OCI-LY3 (cell line): ENCODE measurements around the gene NUDT8.

ENCODE experiments used
- EZH2phosphoT487 ChIP-seq: fragments of 200-600 bp; shearing (Covaris generic); IDR thresholded peaks from 2 replicates; pipeline ENCODE4 v1.6.1; 2018; ENCODE audit warnings: antibody characterized with exemption, mixed run types, low read depth
- TF ChIP-seq, protein P1 (sequence below): fragments of 200-600, 300-600 bp; sonication (generic); IDR thresholded peaks from 2 replicates; pipeline ENCODE4 v1.5.1; 2014; ENCODE audit warnings: antibody characterized with exemption, low read length, low read depth

DNA sequence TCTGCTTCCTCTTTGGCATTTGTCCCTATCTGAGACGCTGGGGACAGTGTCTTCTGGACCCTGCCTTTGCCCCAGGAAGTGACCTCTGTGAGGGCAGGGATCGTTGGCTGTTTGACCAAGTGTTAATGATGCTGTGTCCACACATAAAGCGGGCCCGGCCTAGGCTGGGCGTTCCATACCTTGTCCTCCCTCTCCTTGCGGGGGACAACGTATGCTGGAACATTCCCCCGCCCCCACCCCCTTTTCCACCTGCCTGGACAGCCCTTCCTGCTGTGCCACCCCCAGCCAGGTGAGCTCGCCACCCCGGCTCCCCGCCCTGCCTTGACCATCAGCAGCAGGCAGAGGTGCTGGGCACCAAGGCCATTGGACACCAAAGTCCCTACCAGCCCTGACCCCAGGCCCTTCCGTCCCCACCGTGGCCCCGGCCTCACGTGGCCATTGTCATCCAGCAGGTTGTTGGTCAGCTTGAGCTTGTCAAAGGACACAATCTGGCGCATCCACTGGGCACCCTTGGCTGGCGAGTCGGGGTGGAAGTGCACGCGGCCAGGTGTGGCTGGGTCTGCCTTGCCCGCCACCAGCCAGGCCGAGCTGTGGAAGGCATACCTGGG lies 4.1 kb upstream of the NUDT8 start:
- TF ChIP-seq, protein P1, sequence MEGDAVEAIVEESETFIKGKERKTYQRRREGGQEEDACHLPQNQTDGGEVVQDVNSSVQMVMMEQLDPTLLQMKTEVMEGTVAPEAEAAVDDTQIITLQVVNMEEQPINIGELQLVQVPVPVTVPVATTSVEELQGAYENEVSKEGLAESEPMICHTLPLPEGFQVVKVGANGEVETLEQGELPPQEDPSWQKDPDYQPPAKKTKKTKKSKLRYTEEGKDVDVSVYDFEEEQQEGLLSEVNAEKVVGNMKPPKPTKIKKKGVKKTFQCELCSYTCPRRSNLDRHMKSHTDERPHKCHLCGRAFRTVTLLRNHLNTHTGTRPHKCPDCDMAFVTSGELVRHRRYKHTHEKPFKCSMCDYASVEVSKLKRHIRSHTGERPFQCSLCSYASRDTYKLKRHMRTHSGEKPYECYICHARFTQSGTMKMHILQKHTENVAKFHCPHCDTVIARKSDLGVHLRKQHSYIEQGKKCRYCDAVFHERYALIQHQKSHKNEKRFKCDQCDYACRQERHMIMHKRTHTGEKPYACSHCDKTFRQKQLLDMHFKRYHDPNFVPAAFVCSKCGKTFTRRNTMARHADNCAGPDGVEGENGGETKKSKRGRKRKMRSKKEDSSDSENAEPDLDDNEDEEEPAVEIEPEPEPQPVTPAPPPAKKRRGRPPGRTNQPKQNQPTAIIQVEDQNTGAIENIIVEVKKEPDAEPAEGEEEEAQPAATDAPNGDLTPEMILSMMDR, result no peak
- no peak for TF ChIP-seq EZH2phosphoT487
